ENCODE results near the gene CD244.

CD244 gene

DNA sequence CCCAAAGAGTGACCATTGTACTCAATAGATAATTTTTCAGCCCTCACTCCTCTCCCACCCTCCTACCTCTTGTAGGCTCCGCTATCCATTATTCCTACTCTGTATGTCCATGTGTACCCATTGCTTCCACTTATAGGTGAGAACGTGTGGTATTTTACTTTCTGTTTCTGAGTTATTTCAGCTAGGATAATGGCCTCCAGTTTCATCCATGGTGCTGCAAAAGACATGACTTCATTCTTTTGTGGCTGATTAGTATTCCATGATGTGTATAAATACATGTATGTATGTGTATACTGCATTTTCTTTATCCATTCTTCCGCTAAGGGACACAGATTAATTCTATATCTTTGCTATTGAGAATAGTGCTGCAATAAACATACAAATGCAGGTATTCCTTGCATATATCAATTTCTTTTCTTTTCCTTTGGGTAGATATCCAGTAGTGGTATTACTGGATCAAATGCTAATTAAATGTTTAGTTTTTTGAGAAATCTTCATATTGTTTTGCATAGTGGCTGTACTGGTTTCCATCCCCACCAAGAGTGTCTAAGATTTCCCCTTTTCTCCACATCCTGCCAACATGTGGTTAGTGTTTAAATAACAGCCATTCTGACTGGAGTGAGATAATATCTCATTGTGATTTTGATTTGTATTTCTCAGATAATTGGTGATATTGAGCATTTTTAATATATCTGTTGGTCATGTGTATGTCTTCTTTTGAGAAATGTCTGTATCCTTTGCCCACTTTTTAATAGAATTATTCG lies 61.9 kb downstream of the CD244 start:
- TF ChIP-seq, protein P1, sequence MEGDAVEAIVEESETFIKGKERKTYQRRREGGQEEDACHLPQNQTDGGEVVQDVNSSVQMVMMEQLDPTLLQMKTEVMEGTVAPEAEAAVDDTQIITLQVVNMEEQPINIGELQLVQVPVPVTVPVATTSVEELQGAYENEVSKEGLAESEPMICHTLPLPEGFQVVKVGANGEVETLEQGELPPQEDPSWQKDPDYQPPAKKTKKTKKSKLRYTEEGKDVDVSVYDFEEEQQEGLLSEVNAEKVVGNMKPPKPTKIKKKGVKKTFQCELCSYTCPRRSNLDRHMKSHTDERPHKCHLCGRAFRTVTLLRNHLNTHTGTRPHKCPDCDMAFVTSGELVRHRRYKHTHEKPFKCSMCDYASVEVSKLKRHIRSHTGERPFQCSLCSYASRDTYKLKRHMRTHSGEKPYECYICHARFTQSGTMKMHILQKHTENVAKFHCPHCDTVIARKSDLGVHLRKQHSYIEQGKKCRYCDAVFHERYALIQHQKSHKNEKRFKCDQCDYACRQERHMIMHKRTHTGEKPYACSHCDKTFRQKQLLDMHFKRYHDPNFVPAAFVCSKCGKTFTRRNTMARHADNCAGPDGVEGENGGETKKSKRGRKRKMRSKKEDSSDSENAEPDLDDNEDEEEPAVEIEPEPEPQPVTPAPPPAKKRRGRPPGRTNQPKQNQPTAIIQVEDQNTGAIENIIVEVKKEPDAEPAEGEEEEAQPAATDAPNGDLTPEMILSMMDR (IDR thresholded peaks at IDR 0.05): no peak

DNA sequence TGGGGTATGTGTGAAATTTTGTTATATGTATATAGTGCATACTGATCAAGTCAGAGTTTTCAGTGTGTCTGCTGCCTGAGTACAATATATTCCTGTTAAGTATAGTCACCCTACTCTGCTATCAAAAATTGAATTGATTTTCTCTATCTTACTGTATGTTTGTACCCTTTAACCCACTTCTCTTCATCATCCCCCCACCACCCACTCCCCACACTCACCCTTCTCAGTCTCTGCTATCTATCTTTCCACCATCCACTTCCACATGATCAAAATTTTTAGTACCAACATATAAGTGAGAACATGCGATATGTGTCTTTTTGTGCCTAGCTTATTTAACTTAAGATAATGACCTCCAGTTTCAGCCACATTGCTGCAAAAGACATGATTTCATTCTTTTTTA lies 62.5 kb downstream of the CD244 start:
- TF ChIP-seq, protein P1 (IDR thresholded peaks at IDR 0.05): no peak

- TF ChIP-seq, protein P1 (IDR thresholded peaks at IDR 0.05): no peak
These were observed 63.0 kb downstream of the CD244 start for GRCh38 chr1:160799641-160800040.

- TF ChIP-seq, protein P1 (IDR thresholded peaks at IDR 0.05): no peak
These were observed 64.2 kb downstream of the CD244 start for GRCh38 chr1:160798439-160798838.

DNA sequence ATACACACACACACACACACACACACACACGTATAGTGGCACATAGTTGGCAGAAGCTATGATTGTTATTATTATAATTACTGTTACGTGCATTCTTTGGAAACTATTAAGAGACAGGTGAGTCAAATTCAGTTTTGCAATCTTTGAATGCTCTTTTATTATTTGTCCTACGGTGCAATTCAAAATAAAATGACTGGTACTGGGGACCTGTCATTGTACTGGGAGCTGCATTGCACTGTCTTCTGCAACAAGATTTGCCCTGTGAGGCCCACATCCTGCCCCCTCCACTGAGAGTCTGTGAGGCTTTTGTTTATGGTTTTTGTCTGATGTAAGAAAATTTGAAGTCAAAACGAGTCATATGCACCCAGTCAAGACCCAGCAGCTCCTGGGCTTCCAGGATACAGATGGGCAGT lies 64.8 kb downstream of the CD244 start:
- TF ChIP-seq, protein P1 (IDR thresholded peaks at IDR 0.05): no peak

DNA sequence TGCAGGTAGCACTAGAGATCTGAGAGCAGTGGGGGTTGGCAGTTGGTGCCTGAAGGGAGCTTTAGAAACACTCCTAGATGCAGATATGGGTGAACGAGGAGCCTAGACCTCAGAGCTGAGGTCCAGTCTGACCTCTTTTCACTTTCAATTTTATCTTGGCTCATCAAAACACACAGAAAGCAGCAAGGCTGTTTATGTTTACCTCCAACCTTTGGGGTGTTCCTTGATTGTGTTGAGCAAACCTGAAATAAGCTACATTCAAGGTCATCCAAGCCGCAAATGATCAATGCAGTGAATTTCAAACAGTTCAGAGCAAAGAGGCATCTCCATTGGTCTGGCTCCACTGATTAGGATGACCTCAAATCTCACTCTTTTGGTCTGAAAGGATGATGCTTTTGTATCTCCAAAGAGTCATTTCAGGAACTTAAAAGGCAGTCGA lies 65.4 kb downstream of the CD244 start:
- TF ChIP-seq, protein P1 (IDR thresholded peaks at IDR 0.05): no peak

GRCh38 chr1:160795951-160796383 lies 66.7 kb downstream of the CD244 start, which contains the start of gene LY9:
LY9 (plus strand) TSS chr1:160796174; CDS start chr1:160796188, 14 bp downstream.
- TF ChIP-seq, protein P1 (IDR thresholded peaks at IDR 0.05): no peak

Data from LNCAP (cell line).